ENCODE results near the gene NKAIN2.

The NKAIN2 gene

DNA sequence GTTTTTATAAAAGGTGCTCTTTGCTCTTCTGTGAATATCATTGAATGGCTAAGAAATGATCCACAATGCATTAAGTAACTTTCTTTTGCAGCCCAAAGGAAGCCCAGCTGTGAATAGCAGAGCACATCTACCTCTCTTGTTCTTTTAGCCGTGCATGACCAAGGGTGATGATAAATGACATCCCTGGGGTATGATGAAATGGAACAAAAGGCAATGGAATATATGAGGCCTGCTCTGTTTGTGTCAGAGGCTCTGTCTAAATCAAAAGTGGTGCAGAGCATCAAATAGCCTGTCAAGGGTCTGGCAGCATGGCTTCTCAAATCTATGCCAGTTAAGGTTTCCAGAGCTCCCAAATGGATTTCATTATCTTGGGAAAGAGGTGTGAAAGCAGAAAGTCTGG is 796.0 kb downstream of the NKAIN2 start:
- no peak for DNase-seq (ENCODE audit: extremely low spot score, insufficient read length, low read depth)
- no peak for FAIRE-seq

DNA sequence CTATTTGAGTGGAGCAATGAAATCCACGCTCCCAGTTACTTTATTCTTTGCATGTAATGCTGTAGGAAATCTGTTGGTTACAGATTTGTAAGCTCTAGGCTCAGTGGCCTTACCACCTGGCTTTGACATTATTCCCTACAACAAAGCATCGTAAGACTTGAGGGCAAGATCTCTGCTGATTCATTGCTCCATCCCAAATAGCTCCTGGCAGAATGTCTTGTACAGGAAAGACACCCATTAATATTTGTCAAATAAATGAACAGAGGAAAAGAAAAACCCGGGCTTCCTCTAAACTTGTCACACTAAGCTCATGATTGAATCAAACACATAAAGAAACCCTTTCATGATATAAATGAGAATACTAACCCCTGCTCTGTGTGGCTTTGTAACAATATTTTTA is 801.1 kb downstream of the NKAIN2 start:
- FAIRE-seq (no peak), DNase-seq (ENCODE audit: extremely low spot score, insufficient read length, low read depth) (no peak)

DNA sequence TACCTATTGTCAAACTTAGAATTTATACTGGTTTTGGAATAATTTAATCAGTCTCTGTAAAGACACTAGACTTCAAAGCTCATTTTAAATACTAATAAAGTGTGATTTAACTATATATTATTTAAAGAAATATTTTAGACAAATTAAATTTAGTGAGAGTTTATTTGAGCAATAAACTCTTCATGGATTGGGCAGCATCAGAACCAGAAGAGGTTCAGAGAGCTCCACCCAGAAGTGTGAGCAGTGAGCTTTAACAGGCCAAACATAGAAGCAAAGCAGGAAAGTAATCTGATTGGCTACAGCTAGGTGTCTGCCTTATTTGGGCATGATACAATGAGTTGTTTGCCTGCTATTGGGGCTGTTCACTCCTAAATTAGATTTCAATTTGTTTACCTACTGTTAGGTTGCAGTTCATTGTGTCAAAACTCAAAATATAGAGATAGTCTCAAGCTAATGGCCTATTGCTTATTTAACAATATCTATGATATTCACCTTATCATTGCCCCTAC is 803.5 kb downstream of the NKAIN2 start:
- FAIRE-seq: no peak
- DNase-seq (ENCODE audit: extremely low spot score, insufficient read length, low read depth): no peak

DNA sequence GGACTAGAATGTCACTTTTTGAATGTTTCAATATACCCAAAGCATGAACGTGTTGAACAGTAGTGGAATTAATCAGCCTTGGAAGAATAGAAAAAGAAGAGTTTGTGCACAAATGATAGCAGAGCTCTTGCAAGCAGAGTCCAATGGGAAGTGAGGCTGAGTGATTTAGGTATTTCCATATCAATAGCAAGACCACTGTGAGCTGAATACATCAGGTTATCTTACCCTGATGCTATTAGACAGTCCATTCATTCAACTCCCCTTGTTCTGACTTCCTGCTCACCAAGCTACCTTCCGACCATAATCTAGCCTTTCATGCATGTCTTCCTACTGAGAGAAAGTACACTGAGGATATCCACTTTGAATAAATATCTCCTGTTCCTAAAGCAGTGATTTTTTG is 809.4 kb downstream of the NKAIN2 start:
- FAIRE-seq (no peak), DNase-seq (ENCODE audit: extremely low spot score, insufficient read length, low read depth) (no peak)

DNA sequence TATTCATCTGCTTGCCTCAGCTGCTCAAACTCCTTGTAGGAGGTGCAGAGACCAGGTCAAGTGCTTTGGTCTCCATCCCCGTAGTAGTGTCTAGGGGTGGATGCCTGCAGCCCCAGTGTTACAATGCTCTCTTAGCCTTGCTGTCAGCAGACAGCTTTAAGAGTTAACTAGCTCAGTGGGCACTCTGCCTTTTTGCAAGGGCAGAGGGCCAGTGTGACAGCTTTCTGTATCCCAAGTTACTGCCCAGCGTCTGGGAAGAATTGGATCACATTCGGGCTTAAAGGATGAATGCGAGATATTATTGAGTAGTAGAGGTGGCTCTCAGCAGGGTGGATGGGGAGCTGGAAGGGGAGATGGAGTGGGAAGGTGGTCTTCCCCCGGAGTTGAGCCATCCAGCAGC is 818.7 kb downstream of the NKAIN2 start:
- no peak for FAIRE-seq
- no peak for DNase-seq (ENCODE audit: extremely low spot score, insufficient read length, low read depth)

DNA sequence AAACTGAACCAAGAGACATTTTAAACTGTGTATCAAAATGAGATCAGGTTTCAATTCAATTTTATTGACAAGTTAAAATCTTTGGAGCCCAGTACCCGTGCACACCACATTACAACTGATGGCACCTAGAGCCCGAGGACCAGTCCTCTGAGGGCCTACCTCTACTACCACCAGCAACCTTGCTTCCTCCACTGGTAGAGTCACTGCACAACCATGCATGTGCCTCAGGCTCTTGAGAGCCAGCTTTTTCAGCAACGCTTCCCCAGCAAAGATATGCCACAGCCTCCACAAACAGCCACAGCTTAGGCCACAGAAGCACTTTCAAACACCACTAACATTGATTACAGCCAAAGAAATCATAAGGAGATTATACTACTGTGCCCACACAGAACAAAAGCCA is 830.0 kb downstream of the NKAIN2 start:
- no peak for DNase-seq (ENCODE audit: extremely low spot score, insufficient read length, low read depth)
- FAIRE-seq: no peak

DNA sequence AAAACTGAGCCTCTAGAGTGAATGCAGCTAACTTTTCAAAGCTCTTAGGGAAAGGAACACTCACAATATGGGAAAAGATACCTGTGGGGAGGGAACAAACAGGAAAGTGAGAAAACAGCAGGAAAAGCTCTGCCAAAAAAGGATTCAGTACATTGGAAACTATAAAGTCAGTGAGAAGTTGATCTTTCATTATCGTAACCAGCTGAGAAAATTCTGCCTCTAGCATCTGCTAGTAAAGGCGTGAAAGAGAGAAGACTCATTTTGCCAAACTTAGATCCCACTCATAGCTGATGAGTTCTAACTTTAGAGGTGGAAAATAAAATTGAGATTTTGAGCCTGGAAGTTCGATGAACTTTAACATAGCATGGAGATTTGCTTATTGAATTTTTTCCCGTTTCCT is 836.8 kb downstream of the NKAIN2 start:
- DNase-seq (ENCODE audit: extremely low spot score, insufficient read length, low read depth) (no peak), FAIRE-seq (no peak)

DNA sequence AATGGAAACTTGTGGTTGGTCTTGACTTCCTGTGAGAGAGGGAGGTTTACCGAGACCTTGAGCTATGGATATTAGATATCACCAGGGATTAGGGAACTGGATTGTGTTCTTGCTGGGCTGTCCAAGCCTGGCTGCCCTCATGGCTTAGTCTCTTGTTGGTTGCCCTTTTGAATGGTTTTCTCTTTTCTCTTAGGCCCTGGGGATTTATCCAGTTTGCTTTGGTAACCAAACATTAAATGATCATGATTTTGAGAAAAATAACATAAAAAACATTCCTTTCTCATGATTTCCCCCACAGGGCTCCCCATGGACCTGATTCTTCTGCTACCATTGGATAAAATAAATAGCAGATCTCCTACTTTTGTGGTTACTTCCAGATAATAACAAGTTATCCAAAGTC is 852.2 kb downstream of the NKAIN2 start:
- no peak for DNase-seq (ENCODE audit: extremely low spot score, insufficient read length, low read depth)
- FAIRE-seq: no peak

DNA sequence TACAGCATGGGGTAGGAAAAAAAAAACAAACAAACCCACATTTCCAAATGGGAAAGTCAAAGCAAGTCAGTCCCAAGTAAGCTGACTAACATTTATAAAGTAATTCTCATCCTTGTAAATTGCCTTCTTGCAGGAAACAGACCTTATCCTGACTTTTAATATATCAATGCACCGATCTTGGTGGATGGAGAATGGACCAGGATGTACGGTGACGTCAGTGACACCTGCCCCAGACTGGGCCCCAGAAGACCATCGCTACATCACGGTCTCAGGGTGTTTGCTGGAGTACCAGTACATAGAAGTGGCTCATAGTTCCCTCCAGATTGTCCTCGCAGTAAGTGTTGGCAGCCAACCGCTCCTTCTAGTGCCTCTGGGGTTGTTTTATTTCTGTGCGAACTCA is 854.4 kb downstream of the NKAIN2 start:
- no peak for FAIRE-seq
- DNase-seq (ENCODE audit: extremely low spot score, insufficient read length, low read depth): no peak

DNA sequence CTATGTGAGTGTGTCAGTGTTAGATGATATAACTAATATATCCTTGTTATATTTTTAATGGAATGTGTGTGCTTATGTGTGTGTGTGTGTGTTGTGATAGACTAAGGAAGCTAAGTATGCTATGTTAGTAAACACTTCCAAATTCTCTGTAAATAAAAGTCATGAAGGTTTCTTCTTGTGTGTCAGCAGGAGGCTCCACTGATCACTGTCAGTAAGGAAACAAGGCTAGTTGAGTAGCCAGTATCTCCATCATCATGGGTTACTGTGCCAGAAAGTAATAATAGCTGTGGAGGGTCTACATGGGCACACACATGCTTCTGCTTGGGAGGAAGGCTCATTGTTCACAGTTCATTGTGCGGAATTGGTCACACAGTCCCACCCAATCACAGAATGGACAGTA is 855.8 kb downstream of the NKAIN2 start:
- FAIRE-seq: no peak
- DNase-seq (ENCODE audit: extremely low spot score, insufficient read length, low read depth): no peak

DNA sequence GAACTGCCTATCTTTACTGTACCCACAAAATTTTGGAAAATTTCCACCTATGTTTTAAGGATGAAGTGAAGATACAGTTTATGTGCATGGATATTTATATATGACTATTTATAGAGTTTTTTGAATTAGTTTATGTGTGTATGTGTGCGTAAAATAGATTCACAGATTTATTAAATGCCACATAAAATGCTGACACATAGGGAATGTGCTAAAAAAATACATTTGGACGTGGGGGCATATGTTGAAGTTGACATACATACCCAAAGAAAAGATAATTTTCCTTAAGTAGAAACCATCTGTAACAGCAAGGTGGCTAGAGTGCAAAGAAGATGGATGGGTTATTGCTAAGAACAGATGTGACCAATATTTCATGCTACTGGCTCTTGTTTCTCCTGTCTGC is 856.5 kb downstream of the NKAIN2 start:
- DNase-seq (ENCODE audit: extremely low spot score, insufficient read length, low read depth) (no peak), FAIRE-seq (no peak)

DNA sequence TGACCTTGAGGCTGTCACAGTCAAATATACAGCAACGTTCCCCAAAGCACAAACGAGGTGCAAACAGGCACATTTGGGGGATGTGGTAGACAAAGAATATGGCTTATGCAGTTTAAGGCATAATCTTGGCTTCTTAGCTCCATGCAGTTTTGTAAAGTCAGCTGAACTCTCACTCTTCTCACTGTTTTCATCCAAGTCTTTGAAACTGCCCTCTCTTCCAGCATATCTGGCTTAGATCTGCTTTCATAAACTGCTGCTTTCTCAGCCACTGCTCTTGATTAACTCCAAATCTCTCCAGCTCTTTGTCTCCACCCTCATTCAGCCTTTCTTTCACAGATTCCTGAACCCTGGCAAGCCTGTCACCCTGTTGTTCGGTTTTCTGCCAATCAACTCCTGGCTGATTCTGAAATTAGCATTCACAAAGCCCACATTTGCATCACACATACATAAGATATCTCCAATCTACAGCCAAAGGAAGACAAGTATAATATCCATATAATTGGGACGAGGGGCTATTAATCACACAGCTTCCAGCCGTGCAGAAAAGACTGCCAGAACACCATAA is 857.5 kb downstream of the NKAIN2 start:
- no peak for DNase-seq (ENCODE audit: extremely low spot score, insufficient read length, low read depth)
- no peak for FAIRE-seq

DNA sequence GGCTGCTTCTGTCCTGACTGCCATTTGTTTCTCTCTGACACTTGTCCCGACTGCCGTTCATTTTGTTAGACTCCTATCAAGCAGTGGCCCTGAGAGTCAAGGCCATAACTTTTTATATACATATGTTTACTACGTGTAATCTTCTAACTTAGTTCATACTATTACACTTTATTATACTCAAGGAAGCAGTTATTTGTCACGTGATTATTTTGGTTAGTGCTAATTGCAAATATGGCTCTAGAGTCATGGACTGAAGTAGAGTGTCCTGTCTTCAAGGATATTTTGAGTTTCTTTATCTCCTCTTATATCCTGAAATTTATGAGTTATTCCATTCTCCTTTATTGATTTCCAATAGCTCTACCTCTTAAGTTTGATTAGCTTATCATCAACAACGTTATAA is 864.4 kb downstream of the NKAIN2 start:
- FAIRE-seq: no peak
- DNase-seq (ENCODE audit: extremely low spot score, insufficient read length, low read depth): no peak

DNA sequence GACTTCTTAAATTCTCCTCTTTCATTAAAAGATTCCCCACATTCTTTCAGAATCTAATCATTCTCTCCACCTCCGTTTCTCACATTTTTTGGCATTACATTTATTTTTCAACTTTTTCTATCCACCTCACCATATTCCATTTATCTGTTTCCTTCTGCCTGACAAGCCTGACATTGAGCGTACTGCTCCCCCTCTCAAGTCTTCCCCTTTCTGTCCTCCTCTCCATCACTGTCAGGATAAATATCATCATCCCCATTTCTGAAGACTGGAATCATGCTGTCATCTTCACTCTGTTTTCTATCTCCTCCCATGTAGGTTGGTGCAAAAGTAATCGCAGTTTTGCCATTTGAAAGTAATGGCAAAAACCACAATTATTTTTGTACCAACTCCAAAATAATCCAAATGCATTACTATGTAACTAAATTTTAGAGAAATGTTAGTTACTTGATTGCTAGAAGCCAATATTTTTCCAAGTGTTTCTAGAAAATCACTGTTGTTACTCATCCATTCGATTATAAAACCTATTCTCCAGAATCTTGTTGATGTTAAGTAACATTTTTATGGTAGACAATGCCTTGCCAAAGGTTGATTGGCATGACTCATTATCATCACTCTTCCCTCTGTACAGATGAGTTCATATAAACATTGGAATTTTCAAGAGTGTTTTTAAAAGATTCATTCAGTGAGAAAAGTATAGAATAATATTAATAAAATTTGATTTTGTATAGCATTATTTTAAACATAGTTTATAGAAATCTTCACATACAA is 866.2 kb downstream of the NKAIN2 start:
- DNase-seq (ENCODE audit: extremely low spot score, insufficient read length, low read depth): no peak
- no peak for FAIRE-seq

DNA sequence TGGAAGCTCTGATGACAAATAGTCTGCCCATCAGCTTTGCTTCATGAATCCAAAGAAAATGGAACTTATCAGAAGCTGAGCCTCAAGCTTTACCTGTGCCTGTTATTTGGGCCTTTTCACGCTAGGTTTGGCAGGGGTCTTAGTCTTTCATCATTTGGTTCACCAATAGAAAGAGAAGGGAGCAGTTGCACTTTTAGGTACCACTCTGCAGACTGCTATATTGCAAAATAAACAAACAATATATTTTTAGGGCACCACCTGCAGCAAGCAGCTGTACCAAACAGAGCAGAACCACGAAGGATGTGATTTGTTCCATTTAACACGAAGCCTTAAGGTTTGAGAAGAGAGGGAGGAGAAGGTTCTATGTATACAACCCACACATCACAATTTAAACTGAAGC is 867.1 kb downstream of the NKAIN2 start:
- DNase-seq (ENCODE audit: extremely low spot score, insufficient read length, low read depth) (no peak), FAIRE-seq (no peak)

DNA sequence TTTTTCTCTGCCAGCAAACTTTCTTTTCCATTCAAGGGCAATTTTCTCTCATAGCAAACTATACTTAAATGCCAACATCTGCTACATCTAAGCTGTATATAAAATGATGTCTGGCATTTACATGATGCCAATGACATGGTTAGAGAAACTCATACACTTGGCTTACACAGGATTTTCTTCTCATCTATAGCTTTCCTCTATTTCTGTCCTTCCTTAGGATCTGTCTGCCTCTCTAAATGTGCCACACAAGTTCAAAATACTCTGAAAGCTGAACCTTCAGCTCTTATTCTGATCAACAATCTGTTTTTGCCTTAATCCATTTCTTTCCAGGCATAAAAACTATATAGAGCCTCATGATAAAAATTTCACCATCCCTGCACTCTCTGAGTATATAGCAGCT is 867.7 kb downstream of the NKAIN2 start:
- FAIRE-seq (no peak), DNase-seq (ENCODE audit: extremely low spot score, insufficient read length, low read depth) (no peak)

DNA sequence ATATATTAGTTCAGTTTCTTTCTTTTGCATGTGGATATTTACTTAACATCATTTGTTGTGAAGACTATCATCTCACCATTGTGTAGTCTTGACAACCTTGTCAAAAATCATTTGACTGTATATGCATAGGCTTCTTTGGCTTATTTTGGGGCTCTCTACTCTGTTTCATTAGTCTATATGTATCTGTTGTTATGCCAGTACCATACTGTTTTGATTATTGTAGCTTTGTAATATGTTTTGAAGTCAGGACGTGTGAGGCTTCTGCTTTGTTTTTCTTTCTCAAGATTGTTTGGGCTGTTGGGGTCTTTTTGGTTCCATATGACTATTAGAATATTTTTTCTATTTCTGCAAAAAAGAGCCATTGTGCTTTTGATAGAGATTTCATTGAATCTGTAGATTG is 870.4 kb downstream of the NKAIN2 start:
- no peak for DNase-seq (ENCODE audit: extremely low spot score, insufficient read length, low read depth)
- no peak for FAIRE-seq

DNA sequence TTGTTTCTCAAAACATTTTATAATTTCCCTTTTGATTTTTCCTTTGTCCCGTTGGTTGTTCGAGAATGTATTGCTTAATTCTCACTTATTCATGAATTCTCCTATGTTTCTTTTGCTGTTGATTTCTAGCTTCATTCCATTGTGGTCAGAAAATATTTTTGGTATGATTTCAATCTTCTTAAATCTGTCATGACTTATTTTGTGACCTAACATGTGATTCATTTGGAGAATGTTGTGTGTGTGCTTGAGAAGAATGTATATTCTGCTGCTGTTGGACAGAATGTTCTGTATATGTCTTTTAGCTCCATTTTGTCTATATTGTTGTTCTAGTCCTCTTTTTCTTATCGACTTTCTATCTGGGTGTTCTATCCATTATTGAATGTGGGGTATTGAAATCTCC is 872.4 kb downstream of the NKAIN2 start:
- FAIRE-seq (no peak), DNase-seq (ENCODE audit: extremely low spot score, insufficient read length, low read depth) (no peak)

DNA sequence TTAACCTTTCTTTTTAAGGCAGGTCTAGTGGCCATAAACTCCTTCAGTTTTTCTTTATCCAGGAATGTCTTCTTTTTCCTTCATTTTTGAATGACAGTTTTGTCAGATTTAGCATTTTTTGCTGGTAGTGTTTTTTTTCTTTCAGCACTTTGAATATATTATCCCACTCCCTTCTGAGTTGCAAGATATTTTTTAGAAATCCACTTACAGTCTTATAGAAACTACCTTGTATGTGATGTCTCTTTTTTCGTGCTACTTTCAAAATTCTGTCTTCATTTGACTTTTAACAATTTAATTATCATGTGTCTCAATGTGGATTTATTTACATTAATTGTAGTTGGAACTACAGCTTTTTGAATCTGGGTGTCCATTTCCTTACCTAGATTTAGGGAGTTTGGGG is 874.2 kb downstream of the NKAIN2 start:
- no peak for DNase-seq (ENCODE audit: extremely low spot score, insufficient read length, low read depth)
- FAIRE-seq: no peak

DNA sequence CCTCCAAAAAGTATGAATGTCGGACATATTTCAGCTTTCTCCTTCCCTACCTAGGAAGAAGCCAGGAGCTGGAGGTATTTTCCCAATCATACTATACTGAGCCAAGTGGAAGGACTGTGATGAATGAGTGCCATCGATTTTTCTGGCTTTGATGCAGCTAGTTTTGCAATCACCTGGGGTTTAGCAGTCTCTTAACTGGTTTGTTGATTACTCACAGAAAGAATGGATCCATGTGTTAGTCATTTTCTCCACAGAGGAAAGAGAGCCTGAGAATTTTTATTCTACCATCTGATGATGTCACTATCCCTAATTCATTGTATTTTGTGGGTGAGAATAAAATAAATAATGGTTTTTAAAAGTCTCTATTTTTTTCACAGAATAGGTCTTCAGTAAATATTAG is 875.7 kb downstream of the NKAIN2 start:
- FAIRE-seq: no peak
- DNase-seq (ENCODE audit: extremely low spot score, insufficient read length, low read depth): no peak

DNA sequence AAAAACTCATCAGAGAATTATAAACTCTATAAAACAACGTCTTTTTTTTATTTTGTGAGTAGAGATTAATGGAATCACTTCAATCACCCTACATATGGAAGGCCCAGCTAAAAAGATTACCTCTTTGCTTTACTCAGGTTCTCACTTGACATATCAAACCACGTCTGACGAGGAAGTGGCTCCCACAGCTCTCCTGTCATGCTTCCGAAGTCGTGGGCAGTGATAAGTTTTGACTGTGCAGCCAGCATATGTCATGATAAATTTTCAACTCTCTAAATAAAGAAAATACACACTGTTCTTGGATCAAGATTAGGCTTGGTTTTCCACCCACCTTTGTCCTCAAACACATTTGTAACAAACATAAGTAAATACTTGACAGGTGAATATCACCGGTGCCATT is 879.1 kb downstream of the NKAIN2 start:
- FAIRE-seq (no peak), DNase-seq (ENCODE audit: extremely low spot score, insufficient read length, low read depth) (no peak)

DNA sequence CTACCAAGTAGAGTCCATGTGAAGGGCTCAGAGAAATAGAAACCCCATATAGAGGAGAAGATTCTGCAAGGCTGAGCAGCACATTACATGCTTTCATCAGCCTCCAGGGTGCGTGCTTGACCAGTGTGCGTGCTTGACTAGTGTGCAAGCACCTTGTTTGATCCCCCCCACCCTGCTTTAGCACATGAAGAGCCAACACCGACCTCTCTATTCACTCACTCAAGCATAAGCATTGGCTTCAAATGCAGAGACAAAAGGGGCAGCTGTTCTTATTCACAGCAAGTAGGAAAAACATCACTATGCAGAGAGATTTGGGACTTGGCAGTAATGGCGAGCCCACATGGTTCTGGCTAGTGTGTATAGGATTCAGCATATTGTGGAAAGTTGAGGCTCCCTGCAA is 879.8 kb downstream of the NKAIN2 start:
- DNase-seq (ENCODE audit: extremely low spot score, insufficient read length, low read depth): no peak
- no peak for FAIRE-seq
